ENCODE data around the gene SBF1.

DNA sequence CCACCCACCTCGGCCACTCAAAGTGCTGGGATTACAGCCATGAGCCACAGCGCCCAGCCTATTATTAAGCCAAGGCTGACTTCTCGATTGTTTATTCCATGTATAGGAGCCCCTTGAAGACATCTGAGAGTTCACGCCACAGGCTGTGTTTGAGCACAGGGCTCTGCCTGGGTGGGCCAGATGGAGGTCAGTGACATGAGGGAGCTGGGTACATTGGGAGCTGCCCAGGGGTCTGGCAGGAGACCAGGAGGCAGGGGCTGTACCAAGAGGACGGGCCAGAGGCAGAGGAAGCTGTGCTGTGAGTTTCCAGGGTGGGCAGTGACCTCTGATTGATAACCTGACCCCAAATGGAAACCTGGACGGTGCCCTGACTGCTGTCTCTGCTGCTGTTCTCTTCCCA, 27.3 kb upstream of the SBF1 start:
- TF ChIP-seq CTCF (IDR thresholded peaks at IDR 0.05) (no peak), POLR2A (IDR thresholded peaks at IDR 0.05) (no peak), EP300 (IDR thresholded peaks at IDR 0.05) (no peak)

All from gastroesophageal sphincter (tissue), 3 donors.